HG03354 (cell line): ENCODE data around the gene CA10.

Source experiments
- ATAC-seq: cut with Tn5 transposase; IDR thresholded peaks from one replicate; pipeline ENCODE4 v1.9.1; 2021; ENCODE audit warnings: mild to moderate bottlenecking; ENCODE audit not compliant: unreplicated experiment, poor library complexity, severe bottlenecking

CA10 gene

GRCh38 chr17:52148288-52148968 is 10.1 kb downstream of the CA10 start:
- ATAC-seq = no peak

DNA sequence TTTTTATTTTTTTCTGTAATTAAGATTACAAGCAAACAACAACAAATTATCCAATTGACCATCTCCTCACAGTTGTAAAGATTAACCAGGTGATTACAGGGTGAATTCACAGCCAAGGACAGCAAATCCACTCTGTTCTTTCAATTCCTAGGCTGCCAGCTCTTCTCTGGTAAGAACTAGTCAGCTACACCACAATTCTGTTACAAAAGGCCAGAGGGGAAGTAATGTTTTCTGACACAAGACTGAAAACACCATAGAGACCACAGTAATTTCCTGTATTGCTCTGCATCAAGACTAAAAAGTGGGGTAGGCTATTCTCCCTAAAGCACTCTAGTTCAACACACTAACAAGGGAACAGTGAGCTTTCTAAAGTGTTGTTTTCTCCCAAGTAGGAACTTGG is 10.6 kb downstream of the CA10 start:
- ATAC-seq = peak; percentile 73

GRCh38 chr17:52147431-52147830 is 11.1 kb downstream of the CA10 start:
- peak; percentile 31 for ATAC-seq

DNA sequence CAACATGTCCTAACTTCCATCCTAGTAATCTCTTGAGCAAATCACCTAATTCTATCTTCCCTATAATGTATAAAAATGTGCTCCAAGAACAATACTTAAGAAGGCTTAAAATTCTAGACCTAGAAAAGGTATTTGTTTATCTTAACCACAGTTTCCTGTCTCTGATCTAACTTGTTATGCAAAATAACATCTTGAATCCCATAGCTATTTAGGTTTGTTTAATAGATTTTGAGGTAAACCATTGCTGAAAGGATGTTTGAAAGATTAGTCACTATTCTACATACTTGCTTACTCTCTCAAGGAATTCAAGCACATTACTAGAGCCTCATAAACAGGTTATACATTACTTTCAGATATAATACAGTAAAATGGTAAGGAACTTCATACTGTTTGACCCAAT is 13.0 kb downstream of the CA10 start:
- ATAC-seq = no peak

DNA sequence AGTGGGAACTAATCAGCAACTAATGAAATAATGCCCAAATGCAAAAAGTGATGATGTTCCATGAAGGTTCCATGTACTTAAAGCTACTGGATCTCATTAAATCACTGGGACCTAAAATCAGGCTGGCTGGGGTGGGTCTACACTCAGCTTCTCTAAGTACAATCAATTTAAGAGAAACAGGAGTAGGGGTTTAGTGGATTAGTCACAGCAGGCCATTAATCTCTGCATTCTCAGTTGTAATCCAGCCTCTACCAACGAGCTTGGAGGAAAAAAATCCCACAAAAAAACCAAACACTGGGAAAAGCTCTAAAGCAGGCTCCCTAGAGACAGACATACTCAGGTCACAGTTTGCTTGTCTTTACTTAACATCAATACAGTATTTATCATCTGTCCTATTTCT is 15.0 kb downstream of the CA10 start:
- ATAC-seq = no peak

GRCh38 chr17:52140601-52141000 is 17.9 kb downstream of the CA10 start:
- ATAC-seq = no peak

- ATAC-seq = no peak
Observed at GRCh38 chr17:52138752-52139151, 19.8 kb downstream of the CA10 start.

GRCh38 chr17:52138350-52138749 is 20.2 kb downstream of the CA10 start:
- ATAC-seq = no peak

- ATAC-seq = no peak
Observed at GRCh38 chr17:52136166-52136565, 22.3 kb downstream of the CA10 start.

DNA sequence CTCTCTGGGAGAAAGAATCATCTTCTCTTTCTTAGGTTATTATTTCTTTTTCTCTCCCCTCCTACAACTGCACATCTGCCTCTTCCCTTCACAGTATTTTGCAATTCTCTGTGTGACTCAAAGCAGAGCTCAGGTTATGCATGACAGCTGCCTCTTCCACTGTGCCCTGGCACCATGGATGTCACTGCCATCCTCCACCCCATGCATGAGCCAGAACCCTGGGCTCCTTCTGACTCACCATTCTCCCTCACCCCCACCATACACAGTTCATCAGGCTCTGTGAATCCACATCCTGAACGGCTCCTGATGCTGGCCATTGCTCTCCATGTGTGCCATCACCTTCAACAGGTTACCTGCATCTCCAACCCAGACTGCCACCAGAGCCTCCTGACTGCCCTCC is 23.9 kb downstream of the CA10 start:
- no peak for ATAC-seq

GRCh38 chr17:52128721-52129120 is 29.8 kb downstream of the CA10 start:
- ATAC-seq = no peak

- no peak for ATAC-seq
Observed at GRCh38 chr17:52124993-52125392, 33.5 kb downstream of the CA10 start.

DNA sequence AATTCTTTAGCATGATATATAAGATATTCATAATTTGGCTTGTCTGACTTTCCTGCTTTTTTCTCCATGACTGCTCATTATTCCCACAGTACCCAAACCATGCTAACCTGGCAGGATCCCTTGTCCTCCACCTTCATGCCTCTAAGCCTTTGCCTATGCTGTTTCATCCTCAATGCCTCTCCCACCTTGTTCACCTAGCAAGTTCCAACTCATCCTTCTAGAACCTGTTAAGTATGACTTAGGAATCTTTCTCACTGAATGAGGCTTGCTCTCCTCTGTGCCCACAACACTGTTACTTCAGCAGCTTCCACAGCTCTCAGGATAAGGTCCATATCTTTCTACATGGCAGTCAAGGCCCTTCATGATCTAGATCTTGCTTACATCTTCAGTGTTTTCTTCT is 34.0 kb downstream of the CA10 start:
- ATAC-seq = no peak

DNA sequence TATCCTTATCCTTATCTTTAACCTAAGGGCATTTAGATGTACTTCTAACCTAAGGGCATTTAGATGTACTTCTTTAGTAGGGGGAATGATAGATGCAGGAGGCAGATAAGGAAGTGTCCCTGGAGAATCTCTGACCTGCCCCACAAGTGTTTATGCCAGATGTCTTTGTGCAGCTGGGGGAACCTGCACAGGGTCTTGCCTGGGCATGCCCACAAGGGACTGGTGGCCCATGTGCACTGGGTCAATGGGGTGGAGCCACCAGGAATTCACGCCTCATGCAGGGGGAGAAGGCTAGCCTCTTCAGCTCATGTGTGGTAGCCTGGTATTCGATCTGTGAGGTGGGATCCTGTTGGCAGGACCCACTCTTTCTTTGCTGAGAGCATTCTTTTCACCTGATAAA is 38.0 kb downstream of the CA10 start:
- no peak for ATAC-seq

DNA sequence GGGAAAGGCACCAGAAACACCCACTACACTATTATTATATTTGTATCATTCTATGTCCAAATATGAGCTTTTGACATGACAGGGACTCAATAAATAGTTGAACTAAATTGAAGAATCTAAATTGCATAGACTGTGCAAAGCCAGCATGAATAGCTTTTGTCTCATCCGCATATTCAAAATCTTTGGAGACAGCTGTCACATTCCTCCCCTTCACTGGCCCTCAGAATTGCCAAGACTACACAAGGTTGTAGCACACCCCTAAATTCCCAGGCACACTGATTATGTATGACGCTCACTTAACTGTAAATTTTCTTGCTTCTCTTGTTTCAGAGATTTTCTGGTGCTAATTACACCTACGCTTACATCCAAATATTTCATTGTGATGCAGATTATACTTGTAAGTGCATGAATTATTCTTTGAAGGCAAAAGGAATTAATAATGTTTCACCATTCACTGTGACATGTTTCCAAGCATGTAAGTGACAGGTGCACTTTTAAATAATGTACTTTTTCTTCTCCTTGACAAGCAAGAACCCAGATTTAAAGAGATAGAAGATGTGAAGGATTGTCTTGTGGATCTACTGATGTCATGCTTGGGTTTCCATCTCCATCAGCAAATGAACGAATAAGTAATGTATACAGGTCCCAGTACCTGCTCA is 47.5 kb downstream of the CA10 start:
- ATAC-seq = no peak

DNA sequence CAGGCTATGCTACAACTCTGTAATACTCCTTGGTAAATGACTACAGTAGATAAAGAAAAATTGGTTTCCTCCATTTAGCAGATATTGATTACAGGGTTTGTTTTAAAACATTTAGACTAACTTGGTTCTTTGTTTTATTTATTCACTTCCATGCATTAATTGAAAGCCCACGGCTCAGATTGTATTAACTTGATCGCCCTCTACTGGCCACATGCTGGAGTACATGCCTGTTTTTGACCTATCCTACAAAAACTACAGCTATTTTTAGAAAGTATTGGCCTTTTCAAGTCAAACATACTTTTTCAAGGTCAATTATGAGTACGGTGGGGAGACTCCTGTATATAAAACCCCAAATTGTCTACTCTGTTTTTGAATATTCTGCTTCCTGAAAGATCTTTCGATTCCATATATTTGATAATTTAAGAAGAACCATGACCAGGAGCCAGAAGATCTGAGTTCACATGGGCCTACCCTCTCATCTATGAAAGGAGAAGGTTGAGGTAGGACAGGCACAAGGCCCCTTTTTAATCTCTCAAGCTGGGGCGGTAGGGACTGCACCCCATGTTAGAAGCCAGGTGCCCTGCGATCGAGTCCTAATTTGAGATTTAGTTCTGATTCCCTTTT is 51.8 kb downstream of the CA10 start:
- ATAC-seq = peak; percentile 61

DNA sequence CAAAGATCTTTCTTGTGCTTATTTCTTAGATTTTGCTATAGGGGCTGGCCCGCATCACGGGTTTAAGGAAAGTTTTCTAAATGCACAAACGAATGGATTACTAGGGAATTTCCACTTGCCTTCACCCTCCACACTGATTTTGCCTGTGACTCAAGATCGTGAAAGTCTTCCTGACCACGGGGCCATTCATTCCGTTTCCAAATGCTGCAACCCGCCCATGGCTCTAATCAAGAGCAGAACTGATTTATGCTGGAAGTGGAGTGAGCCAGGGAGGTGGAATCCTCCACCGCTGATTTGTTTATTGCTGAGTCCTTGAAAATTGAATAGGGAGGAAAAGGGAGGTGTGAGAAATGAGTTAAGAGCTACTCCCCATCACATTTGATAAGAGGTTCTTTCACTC is 52.4 kb downstream of the CA10 start:
- no peak for ATAC-seq

DNA sequence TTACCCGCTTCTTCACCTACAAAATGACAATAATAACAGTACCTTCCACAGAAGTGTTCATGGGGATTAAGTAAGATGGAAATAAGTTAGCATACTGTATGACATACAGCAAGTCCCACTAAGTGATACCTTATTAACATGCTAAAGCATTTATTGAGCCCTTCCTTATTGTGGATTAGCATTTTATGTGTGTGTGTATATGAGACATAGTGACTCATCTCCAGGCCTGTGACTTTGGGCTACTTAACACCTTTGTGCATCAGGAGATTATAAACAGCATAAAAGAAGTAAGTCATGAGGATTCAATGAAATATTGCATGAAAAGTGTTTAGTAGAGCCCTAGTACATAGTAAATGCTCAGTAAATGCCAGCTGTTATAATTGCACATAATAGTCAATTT is 52.9 kb downstream of the CA10 start:
- ATAC-seq = no peak

DNA sequence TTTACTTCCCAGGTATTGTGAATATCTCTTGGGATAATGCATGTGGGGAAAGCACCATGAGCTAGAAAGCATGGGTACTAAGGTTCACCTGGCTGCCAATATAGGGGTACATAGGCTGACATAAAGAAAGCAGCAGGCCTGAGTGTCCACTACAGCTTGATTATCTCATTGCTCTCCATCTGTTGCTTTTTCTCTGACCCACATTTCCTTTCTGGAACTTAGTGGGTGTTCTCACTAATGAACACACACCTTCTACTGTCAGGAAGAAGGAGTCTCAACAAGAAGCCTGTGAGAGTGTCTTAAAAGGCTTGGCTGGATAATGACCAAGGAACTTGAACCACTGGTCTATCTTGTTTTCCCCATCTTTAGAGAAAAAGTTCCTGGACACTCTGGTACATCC is 62.5 kb downstream of the CA10 start:
- no peak for ATAC-seq

DNA sequence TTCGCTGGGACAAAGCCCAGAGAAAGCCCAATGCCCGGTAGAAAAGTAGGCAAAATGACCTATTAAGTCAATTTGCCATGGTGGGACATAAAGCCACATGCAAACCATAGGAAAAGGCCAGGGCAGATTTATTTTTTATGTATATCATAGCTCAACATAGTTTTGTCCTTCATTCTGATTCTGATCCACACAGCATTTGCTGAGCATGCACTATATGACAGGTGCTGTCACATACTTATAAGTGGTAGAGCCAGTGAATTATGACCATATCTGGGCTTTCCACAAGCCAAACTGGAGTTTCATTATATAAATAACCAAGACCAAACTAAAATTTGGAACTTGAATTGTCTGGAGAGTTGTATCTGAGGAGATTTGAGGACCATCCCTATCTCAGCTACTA is 74.3 kb downstream of the CA10 start:
- ATAC-seq = no peak

DNA sequence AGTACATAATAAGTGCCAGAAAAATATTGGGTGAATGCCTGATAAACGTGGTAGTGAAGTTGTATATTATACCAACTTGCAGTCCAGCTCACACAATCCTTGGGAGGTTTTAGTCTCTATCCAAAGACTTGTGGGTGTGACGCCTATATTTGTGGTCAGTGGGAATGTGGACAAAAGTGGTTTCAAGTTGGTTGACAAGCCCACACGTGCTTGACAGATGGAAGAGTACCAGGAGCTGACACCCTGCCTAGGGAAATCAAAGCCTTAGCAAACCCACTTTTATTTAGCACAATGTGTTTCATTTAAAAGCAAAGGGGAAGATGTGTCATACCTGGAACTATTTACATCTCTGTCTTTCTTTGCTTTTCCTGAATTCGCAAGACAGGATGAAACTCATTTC is 79.0 kb downstream of the CA10 start:
- no peak for ATAC-seq
